GM21576 (cell line): ENCODE results near the gene SEMA3C.

ENCODE experiments used
- ATAC-seq: cut with Tn5 transposase; IDR thresholded peaks from one replicate; pipeline ENCODE4 v1.9.1; 2021; ENCODE audit warnings: mild to moderate bottlenecking, moderate library complexity; ENCODE audit not compliant: unreplicated experiment

SEMA3C gene

GRCh38 chr7:80890426-80891258 lies 28.2 kb downstream of the SEMA3C start:
- no peak for ATAC-seq

- ATAC-seq, result no peak
Measured at GRCh38 chr7:80889525-80889924, 29.3 kb downstream of the SEMA3C start.

- no peak for ATAC-seq
Measured at GRCh38 chr7:80885757-80886156, 33.1 kb downstream of the SEMA3C start.

GRCh38 chr7:80884511-80885195 lies 34.2 kb downstream of the SEMA3C start:
- ATAC-seq, result no peak

- no peak for ATAC-seq
Measured at GRCh38 chr7:80883154-80884025, 35.5 kb downstream of the SEMA3C start.

- no peak for ATAC-seq
Measured at GRCh38 chr7:80882213-80882801, 36.5 kb downstream of the SEMA3C start.

GRCh38 chr7:80881351-80881900 lies 37.4 kb downstream of the SEMA3C start:
- ATAC-seq, result no peak

- no peak for ATAC-seq
Measured at GRCh38 chr7:80879849-80880248, 39.0 kb downstream of the SEMA3C start.

GRCh38 chr7:80876894-80877414 lies 41.9 kb downstream of the SEMA3C start:
- ATAC-seq, result no peak

GRCh38 chr7:80875537-80876120 lies 43.2 kb downstream of the SEMA3C start:
- no peak for ATAC-seq

GRCh38 chr7:80873140-80873539 lies 45.7 kb downstream of the SEMA3C start:
- ATAC-seq, result no peak

GRCh38 chr7:80871228-80871627 lies 47.6 kb downstream of the SEMA3C start:
- no peak for ATAC-seq

- ATAC-seq, result no peak
Measured at GRCh38 chr7:80870813-80871212, 48.0 kb downstream of the SEMA3C start.

- no peak for ATAC-seq
Measured at GRCh38 chr7:80869821-80870751, 48.8 kb downstream of the SEMA3C start.

- ATAC-seq, result no peak
Measured at GRCh38 chr7:80869106-80869784, 49.6 kb downstream of the SEMA3C start.

- ATAC-seq, result no peak
Measured at GRCh38 chr7:80868566-80868965, 50.3 kb downstream of the SEMA3C start.

GRCh38 chr7:80860554-80860953 lies 58.3 kb downstream of the SEMA3C start:
- ATAC-seq, result no peak

- no peak for ATAC-seq
Measured at GRCh38 chr7:80859272-80859970, 59.4 kb downstream of the SEMA3C start.
